CD4-positive, alpha-beta T cell treated with Interleukin-2 at 100 ng/mL for 4 hours (primary cell): ENCODE measurements around the gene UBE2V1.
"Not testable (repeated sequence)": the region's sequence is repeated elsewhere in the genome, so short reads cannot be mapped to it uniquely, and the experiment has no call there.

Experiments used
- DNase-seq: peaks from one replicate; pipeline ENCODE4 v3.0.0-alpha.2; 2020; ENCODE audit warnings: low spot score

UBE2V1 gene

DNA sequence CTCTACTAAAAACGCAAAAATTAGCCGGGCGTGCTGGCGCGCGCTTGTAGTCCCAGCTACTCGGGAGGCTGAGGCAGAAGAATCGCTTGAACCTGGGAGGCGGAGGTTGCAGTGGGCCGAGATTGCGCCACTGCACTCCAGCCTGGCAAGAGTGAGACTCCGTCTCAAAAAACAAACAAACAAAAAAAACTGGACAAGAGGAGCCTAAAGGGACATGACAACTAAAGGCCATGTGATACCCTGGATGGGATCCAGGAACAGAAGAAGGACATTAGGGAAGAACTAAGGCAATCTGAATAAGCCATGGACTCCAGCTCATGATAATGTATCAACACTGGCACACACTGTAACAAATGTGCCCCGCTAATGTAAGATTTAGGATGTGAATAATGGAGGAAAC lies 24.8 kb upstream of the UBE2V1 start:
- not testable (repeated sequence) for DNase-seq

DNA sequence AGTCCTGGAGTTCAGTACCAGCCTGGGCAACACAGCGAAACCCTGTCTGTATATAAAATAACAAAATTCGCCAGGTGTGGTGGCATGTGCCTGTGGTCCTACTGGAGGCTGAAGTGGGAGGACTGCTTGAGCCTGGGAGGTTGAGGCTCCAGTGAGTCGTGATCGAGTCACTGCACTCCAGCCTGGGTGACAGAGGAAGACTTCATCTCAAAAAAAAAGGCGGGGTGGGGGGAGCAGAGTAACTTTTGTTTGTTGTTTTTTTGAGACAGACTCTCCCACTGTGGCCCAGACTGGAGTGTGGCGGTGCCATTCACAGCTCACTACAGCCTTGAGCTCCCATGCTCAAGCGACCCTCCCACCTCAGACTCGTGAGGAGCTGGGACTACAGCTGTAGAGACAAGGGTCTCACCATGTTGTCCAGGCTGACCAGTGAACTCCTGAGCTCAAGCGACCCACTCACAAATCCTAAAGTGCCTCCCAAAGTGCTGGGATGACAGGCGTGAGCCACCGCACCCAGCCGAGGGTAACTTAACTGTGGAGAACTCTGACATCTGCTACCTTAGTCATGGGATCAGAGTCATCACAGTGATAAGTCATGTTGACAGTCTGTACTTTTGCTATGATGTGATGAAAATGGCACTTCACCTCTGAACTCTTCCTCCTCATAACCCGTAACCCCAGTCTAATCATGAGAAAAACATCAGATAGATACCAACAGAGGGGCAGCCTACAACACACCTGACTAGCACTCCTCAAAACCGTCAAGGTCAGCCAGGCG lies 24.1 kb upstream of the UBE2V1 start:
- DNase-seq: no peak

DNA sequence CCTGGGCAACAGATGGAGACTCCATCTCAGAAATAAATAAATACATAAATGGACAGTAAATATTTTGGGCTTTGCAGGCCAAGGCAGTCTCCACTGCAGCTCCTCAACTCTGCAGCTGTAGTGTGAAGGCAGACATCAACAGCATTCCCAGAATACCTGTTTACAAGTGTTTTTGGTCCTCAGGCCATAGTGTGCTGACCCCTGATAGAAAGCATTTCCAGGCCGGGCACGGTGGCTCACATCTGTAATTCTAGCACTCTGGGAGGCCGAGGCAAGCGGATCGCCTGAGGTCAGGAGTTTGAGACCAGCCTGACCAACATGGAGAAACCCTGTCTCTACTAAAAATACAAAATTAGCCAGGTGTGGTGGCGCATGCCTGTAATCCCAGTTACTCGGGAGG lies 22.2 kb upstream of the UBE2V1 start:
- DNase-seq: not testable (repeated sequence)

DNA sequence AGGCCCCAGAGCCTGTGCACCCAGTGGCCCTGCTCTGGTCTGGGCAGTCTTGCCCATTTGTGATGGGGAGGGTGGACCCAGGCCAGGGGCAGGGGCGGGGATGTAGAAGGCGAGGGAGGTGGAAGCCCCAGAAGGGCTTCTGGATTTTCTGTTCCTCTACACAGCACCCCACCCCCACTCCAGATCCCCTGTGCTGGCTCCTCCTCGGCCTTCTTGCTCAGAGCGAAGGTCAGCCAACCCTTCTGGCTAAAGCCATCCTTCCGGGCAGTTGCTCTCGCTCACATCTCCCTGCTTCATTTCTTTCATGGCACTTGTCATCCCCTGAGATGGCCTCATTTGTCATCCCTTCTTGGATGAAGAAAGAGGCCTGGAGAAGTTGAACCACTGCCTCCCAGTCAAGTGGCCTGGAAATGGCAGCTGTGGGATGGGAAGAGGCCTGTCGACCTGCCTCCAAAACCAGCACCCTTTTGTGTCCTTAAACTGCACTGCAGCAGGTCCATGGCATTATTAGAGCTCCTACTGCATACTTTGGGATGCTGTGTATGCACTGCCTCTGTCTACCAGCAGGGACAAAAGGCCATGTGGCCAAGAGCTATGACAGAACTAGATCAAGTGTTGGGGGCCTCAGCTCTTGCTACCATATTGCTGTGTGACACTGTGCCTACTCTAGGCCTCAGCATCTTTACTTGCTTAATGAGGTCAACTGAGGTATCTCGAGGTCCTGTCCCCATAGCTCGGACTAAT lies 20.7 kb upstream of the UBE2V1 start:
- DNase-seq: no peak

DNA sequence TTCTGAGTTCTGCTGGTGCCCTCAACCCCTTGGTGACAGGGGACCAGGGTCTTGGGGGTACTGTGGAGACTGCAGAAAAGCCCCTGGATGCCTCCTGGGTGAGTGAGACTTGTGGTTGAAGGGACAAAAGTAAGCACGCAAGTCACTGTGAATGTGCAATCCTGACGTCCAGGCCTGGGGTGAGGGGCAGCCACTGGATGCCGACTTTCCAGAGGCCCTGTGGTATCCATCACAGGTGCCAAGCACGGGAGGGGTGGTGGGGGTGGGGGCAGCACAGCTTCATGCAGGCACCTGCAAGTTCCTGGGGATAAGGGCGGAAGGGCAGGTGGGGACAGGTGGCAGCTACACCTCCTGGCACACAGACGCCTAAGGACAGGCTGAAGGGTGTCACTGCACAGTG lies 20.1 kb upstream of the UBE2V1 start:
- no peak for DNase-seq

DNA sequence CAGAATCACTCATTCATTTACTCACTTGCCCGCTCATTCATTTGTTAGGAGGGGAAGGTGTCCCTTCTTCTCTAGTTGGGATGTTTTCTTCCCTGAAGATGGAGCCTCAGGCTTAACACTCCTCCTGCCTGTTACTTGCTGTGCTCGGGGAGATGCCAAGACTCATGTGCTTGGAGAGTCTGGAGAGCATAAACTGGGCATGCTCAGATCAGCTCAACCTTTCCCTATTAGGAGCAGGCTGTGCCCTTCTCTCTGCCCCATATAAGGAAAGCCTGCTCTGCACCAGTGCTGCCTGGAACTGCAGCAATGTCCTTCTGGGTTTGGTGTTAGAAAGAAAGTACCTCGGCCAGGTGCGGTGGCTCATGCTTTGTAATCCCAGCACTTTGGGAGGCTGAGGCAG lies 18.0 kb upstream of the UBE2V1 start:
- DNase-seq: no peak

DNA sequence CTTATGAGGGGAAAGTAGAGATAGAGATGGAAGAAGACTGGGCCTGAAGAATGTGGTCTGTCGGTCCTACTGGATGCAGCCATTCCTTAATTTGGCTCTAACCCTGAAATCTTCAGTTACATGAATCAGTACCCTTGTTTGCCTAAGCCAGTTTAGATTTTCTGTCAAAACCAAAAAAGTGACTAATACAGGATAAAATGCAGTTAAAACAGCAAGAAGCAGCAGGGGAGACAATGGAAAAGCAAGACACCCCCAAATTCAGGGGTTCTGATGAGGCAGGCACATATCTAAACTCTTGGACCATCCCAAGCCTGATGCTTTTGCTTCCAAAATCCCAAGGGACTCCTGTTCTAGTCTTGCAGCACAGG lies 17.4 kb upstream of the UBE2V1 start:
- DNase-seq: no peak

DNA sequence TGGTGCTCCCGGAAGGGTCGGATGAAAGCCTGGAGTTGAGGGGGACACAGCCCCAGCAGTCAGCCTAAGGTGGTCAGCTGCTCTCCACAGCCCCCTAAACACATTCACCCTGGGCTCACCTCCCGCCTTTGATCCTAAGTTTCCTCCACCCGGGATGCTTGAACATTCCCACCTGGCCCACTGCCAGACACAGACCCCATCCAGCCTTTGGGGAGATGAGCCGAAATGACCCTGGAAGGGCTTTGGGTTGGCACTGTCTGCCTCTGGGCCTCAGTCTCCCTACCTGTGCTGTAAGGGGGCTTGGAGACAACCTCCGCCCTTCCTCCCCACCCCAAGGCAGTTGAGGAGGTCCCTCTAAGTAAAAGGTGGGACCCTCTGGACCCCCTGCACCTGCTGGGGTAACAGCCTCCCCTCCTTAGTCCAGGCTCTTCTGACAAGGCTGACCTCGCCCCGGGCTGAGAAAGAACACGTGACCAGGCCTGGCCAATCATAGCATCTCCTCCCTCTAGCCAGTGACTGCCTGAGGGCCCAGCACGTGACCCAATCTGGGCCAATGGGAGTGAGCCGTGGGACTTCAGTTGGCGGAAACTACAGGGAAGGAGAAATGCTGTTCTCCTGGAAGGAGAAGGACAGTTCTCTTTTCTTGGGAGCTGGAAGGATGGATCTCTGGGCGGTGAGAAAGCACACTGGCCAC lies 16.9 kb upstream of the UBE2V1 start:
- no peak for DNase-seq

DNA sequence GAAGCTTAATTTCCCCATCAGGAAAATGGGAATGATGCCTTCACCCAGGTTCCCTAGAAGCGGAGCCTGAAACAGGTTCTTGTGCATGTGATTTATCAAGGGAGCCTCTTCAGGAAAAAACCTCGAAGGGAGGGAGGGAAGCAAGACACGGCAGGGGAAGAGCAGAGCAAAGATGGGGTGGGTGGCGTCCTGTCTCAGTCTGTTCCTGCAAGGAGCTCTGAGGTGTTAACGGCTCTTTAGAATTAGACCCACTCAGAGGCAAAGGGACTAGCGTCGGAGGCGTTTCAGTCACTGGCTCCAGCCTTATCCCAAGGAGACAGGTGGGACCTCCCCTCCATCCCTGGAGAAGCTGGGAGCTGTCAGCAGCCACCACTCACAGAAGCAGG lies 15.6 kb upstream of the UBE2V1 start:
- no peak for DNase-seq

DNA sequence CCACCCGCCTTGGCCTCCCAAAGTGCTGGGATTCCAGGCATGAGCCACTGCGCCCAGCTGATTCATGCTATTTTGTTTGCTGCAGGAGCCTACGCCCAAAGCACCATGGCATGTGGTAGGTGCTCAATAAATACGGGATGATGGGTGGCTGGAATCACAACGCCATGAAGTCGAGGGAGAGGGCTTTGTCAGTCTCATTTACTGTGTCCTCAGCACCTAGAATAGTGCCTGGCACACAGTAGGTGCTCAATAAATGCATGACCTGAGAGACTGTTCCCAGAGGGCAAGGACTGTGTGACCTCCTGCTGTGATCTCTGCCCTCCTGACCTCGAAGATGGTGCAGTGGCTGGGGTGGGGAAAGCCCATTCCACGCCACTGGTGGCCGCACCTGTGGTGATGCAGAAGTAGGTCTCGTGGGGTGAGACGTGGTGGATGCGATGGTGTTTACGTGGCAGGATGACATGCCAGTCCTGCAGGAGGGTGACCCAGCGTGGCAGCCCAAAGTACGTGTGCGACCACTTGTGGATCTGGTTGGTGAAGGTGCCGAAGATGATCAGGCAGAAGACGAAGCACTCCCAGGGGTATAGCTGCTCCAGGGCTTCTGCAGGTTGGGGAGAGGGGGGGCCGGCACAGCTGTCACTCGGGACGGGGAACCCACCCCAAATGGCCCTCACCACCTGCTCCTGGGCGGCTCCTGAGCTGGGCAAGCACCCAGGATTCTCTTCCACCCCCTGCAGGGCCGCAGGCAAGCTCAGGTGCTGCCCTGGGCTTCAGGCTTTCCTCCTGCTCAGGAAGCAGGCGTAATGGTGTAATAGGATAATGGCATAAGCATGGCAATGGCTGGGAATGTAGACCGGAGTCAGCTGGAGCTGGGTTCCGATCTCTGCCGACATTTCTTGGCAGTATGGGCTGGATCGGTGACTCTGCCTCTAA lies 14.9 kb upstream of the UBE2V1 start:
- DNase-seq: no peak

DNA sequence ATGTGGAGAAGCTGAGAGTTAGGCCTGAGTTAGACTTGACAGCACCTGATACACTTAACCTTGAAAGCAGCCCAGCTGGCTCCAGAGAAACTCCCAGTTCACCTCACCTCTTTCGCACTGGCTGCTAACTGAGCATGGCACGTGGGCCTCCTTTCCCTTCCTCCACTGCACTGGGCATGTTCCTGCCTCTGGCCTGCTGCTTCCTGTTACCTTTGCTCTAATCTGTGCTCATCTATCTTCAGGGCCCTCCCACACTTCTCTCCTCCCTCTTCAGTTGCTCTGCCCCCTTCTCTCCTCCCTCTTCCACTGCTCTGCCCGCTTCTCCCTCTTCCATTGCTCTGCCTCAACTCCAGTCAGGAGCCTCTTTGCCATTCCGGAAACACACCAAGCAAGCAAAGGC lies 13.7 kb upstream of the UBE2V1 start:
- no peak for DNase-seq

DNA sequence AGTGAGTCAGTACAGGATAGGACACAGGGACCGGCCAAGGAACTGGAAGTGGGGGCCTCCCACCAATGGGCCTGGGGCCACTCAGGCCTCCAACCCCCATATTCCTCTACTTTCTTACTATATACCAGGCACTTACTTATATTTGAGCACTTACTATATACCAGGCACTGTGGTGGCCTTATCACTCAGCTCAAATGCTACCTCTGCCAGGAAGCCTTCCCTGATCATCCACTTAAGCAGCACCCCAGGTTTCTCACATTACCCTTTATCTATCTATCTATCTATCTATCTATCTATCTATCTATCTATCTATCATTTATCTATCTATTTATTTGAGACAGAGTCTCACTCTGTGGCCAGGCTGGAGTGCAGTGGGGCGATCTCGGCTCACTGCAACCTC lies 12.3 kb upstream of the UBE2V1 start:
- DNase-seq: no peak

DNA sequence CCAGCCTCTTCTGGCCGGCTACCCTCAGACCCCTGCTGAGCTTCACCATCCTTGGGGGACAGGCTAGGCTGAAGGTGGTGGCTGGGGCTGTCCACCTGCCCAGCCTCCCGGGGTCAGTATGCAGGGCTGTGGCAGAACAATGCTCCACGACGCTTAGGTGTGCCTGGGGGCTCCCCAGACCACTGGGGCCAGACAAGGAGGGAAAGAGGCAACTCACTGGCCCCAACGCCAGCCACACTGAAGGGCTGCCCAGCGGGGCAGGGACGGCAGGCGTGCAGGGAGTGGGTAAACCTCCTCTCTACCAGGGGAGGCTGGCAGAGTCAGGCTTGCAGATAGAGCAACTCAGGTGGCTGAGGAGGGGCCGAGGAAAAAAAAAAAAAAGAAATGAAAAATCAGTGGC lies 11.5 kb upstream of the UBE2V1 start:
- DNase-seq: no peak

DNA sequence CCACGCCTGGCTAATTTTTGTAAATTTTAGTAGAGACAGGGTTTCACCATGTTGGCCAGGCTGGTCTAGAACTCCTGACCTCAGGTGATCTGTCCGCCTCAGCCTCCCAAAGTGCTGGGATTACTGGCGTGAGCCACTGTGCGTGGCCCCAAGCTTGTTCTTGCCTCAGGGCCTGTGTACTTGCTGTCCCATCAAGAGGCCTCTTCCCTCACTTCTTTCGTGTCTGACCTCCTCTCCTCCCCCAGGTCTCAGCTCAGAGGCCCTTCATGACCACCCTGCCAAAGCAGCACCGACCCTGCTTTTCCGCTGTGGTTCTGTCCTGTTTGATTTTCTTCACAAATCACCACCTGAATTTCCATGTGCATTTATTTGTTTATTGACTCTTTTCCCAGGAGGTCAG lies 10.5 kb upstream of the UBE2V1 start:
- no peak for DNase-seq

DNA sequence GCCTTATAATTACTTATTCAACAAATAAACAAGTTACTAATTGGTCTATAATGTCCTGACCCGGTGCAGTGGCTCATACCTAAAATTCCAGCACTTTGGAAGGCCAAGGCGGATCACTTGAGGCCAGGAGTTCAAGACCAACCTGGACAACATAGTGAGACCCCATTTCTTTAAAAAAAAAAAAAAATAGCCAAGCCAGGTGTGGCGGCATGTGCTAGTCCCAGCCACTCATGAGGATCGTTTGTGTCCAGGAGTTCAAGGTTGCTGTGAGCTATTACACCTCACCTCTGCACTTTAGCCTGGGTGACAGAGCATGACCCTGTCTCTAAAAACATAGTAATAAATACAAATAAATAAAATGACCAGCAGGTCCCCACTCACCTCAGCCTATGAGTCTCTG lies 9.8 kb upstream of the UBE2V1 start:
- no peak for DNase-seq

DNA sequence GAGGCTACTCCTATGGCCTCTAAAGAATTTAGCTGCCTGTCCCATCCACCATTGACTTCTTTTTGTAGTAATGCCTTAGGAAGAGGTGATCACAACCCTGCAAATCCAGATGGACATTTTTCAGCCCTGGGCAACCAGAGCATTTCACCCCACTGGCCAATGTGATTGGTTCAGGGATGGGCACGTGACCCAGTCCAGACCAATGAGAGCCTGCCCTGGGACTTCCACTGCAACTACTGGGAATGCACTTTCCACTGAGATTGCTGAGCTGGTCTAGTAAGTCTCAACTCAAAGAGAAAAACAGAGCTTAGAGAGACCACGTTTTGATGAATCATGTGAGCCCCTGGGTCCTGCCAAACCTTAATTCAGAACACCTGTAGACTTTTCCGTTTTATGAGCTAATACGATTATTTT lies 8.9 kb upstream of the UBE2V1 start:
- no peak for DNase-seq

DNA sequence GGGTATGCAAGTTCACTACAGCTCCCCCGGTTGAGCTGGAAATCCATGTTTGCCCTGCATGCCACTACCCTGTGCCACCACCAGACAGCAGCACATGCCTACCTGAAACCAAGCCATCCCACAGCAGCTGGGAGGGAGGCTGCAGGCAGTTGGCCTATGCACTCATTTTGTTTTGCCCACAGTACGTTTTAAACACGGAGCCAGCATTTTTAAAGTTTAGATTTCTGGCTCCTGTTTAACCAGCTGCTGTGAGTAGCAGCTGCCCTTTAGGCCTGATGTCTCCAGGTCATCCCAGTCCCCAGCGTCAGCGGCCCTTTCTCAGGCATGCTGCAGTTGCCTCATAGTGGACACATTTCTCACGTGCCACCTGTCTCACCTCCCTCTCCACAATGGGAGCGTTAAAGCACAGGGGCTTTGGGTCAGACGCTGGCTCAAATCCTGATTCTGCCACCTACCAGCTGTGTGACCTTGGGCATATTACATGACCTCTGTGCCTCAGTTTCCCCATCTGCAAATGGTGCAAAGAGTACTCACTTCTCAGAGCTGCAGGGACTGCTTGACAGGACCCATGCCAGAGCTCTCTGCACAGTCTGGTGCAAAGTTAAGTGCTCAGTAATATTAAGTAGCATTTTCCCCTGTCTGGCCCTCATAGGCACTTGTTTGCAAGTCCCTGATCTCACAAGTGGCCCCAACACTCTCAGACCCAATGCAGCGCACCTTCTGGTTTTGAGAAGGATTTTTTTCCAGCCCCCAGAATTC lies 8.2 kb upstream of the UBE2V1 start:
- peak; percentile 71 for DNase-seq

DNA sequence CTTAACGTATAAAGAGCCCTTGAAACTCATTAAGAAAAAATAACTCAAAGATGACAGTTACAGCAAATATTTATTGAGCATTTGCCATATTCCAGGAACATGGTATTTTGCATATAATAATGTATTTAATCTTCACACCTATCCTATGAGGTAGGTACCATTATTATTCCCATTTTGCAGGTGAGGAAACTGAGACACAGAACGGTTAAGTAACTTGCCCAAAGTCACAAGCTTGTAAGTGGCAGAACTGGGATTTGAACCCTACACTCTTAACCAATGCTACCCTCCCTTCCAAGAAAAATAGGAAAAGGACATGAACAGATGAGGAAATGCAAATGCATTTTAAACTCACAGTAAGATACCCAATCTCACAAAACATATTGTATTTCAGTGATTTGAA lies 5.3 kb upstream of the UBE2V1 start:
- DNase-seq: no peak

DNA sequence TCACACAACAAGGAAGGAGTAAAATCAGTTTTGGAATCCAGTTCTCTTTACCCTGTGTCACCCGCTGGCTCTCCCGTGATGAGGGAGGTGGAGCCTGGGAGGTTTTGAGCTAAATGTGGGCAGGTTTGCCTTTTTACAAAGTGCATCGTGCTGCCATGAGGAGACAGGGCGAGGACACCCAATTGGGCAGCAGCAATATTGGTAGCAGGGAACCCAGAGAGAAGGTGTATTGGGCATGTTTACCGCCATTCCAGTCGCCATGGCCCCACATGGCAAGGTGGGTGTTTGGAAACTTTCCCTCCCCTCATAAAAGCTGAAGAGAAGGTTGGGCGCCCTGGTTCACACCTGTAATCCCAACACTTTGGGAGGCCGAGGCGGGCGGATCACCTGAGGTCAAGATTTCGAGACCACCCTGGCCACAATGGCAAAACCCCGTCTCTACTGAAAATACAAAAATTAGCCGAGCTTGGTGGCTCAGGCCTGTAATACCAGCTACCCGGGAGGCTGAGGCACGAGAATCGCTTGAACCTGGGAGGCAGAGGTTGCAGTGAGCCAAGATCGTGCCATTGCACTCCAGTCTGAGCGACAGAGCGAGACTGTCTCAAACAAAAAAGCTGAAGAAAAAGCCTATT lies 3.5 kb upstream of the UBE2V1 start:
- DNase-seq: no peak

DNA sequence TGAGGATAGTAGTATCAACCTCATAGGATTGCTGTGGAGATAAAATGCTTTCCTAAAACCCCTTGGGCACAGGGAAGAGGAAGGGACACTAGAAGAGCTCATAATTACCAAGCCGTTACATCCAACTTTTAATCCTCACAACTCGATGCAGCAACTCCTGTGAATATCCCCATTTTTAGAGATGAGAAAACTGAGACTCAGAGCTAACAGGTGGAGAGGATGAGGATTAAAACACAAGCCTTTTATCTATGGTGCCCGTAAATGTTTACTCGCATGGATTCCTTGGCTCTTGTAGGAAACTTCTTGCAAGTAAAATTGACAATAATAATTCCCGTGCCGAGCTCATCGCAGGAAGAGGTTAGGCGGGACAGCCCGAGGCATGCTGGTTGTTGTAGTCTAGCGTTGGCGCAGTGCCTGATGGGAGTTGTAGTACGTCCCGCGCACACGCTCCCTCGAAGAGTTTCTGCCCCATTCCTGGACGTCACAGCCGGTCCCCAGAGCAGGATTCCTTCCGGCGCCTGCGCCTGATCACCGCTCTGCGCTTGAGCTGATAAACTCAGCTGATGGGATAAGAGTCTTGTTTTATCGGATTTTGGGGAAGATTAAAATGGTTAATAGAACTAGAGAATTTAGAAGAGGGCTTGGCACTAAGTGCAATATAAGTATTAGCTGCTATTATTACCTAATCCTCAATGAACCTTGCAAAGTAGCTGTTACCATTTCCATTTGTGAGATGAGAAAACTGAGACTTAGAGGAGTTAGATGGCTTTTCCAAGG lies 2.8 kb upstream of the UBE2V1 start:
- peak; percentile 92 for DNase-seq
